ENCODE results near the gene NPR3. TPM values are rescaled to one million over a fixed set of nuclear protein-coding genes. Genes with fewer than 3 reads are reported as not detected.

NPR3 gene
- total RNA-seq, 1 donor from 2014 or later, result 1.1 TPM

DNA sequence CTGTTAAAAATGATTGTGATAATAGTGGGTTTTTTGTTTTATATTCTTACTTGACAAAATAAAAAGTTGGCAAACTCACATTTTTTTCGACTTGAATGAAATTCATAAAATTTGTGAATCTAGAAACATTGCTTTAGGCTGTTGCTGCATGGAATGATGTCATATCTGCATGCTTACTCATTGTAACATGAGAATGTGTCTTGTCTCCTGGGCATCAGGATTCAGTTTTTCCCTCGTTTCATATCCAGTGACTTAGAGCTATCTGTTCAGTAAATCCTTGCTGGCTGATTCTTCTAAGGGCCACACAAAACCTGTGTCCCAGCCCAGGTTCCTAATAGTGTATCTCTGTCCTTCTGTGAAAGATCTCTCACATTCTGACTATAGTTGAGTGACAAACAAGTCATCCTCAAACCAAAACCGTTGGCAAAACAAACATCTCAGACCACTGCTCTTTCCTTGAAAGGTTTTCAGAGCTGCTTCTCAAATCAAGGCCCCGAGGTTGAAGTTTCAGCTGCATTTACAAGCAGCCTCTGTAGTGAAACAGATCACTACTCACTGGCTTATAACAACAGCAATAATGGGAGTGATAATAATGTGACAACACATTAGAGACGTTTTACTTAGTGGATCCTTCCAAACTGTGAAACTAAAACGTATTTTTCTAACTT, 95.0 kb downstream of the NPR3 start:
- Histone ChIP-seq H4K20me1 (ENCODE audit: insufficient read depth, low read length) (no peaks in the 10 kb centered on the region), H3K27me3 (ENCODE audit: insufficient read depth, low read length) (no peaks in the 10 kb centered on the region), H3K9me3 (ENCODE audit: insufficient read depth, low read depth, low read length) (no peaks in the 10 kb centered on the region), H3K4me2 (ENCODE audit: low read length) (peak overlapping the region; percentile 55), H3K4me1 (ENCODE audit: insufficient read depth, low read length) (peaks cover 6% of the 10 kb centered on the region), H3K9ac (ENCODE audit: low read length) (peak overlapping the region; percentile 59), H3K4me3 (ENCODE audit: insufficient read depth, low read depth, low read length) (peak overlapping the region; percentile 0), H3K36me3 (ENCODE audit: insufficient read depth, low read length) (no peaks in the 10 kb centered on the region), H3K79me2 (ENCODE audit: insufficient read depth, low read length) (no peaks in the 10 kb centered on the region), H3K27ac (ENCODE audit: low read depth, low read length) (peak overlapping the region; percentile 65), H2AFZ (ENCODE audit: low read depth, low read length) (peak overlapping the region; percentile 31)
- Mint-ChIP-seq H3K36me3 (ENCODE audit: low read depth, unreplicated experiment) (no peaks in the 10 kb centered on the region), H3K27me3 (ENCODE audit: low read depth, unreplicated experiment) (peaks cover 10% of the 10 kb centered on the region), H3K4me1 (ENCODE audit: low read depth, unreplicated experiment) (peaks cover 8% of the 10 kb centered on the region), H3K27ac (ENCODE audit: unreplicated experiment) (peak overlapping the region; percentile 73), H3K9me3 (ENCODE audit: unreplicated experiment) (peaks cover 8% of the 10 kb centered on the region), H3K4me3 (ENCODE audit: unreplicated experiment) (no peak overlapping the region)
- TF ChIP-seq, protein P1, sequence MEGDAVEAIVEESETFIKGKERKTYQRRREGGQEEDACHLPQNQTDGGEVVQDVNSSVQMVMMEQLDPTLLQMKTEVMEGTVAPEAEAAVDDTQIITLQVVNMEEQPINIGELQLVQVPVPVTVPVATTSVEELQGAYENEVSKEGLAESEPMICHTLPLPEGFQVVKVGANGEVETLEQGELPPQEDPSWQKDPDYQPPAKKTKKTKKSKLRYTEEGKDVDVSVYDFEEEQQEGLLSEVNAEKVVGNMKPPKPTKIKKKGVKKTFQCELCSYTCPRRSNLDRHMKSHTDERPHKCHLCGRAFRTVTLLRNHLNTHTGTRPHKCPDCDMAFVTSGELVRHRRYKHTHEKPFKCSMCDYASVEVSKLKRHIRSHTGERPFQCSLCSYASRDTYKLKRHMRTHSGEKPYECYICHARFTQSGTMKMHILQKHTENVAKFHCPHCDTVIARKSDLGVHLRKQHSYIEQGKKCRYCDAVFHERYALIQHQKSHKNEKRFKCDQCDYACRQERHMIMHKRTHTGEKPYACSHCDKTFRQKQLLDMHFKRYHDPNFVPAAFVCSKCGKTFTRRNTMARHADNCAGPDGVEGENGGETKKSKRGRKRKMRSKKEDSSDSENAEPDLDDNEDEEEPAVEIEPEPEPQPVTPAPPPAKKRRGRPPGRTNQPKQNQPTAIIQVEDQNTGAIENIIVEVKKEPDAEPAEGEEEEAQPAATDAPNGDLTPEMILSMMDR (IDR thresholded peaks at IDR 0.05; ENCODE audit: insufficient read depth, low read depth, low read length), result no peak
- TF ChIP-seq EZH2 (IDR thresholded peaks at IDR 0.05; ENCODE audit: insufficient read depth, low read length), result no peak
- DNase-seq (ENCODE audit: low read depth) (peak; percentile 70), FAIRE-seq (peak; percentile 93)

DNA sequence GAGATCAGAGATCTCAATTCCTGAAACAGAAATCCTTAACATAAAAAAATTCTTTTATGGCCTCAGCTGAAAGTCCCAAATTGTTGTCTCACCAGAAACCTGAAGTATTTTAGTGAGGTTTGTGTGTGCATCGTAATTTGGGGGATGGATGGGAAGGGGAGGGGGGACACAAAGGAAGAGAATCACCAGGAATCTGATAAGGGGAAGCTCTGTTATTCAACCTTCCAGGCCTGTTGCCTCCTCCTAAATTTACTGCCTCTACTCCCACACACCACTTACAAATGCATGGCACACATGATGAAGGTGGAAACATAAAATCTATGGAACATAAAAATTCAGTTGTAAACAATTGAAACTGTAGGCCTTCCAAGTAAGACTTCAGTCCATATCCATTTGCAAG, 97.7 kb downstream of the NPR3 start:
- no peaks in the 10 kb centered on the region for H3K27me3 Mint-ChIP-seq (ENCODE audit: low read depth, unreplicated experiment)
- Histone ChIP-seq H3K9ac (ENCODE audit: low read length) (no peak overlapping the region), H3K4me3 (ENCODE audit: insufficient read depth, low read depth, low read length) (no peak overlapping the region), H3K36me3 (ENCODE audit: insufficient read depth, low read length) (no peaks in the 10 kb centered on the region), H3K79me2 (ENCODE audit: insufficient read depth, low read length) (no peaks in the 10 kb centered on the region), H4K20me1 (ENCODE audit: insufficient read depth, low read length) (no peaks in the 10 kb centered on the region), H2AFZ (ENCODE audit: low read depth, low read length) (no peak overlapping the region), H3K4me2 (ENCODE audit: low read length) (no peak overlapping the region), H3K9me3 (ENCODE audit: insufficient read depth, low read depth, low read length) (no peaks in the 10 kb centered on the region), H3K4me1 (ENCODE audit: insufficient read depth, low read length) (peaks cover 6% of the 10 kb centered on the region), H3K27me3 (ENCODE audit: insufficient read depth, low read length) (no peaks in the 10 kb centered on the region), H3K27ac (ENCODE audit: low read depth, low read length) (no peak overlapping the region)
- no peak overlapping the region for H3K4me3 Mint-ChIP-seq (ENCODE audit: unreplicated experiment)
- no peaks in the 10 kb centered on the region for H3K36me3 Mint-ChIP-seq (ENCODE audit: low read depth, unreplicated experiment)
- DNase-seq (ENCODE audit: low read depth) (no peak), FAIRE-seq (no peak)
- no peak overlapping the region for H3K27ac Mint-ChIP-seq (ENCODE audit: unreplicated experiment)
- TF ChIP-seq EZH2 (IDR thresholded peaks at IDR 0.05; ENCODE audit: insufficient read depth, low read length), result no peak
- TF ChIP-seq, protein P1 (IDR thresholded peaks at IDR 0.05; ENCODE audit: insufficient read depth, low read depth, low read length), result no peak
- H3K4me1 Mint-ChIP-seq (ENCODE audit: low read depth, unreplicated experiment), result peaks cover 8% of the 10 kb centered on the region
- H3K9me3 Mint-ChIP-seq (ENCODE audit: unreplicated experiment), result peaks cover 3% of the 10 kb centered on the region

DNA sequence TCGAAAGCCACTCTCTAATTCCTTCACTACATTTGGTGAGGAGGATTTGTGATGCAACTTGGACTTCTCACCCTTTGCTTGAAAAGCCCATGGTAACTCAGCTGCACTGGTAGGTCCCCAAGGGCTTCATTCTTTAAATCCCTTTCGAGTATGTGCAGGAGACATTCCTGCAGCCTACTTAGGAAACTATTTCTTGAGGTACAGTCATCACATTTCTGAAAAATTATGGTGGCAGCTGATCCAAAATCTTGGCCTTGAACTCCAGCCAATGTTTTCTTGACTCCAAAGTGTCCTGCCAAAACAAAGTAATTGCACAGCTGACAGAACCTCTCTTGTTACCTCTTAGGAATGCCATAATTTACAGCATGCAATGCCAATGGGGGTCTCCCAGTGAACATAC, 99.7 kb downstream of the NPR3 start:
- FAIRE-seq (peak; percentile 98), DNase-seq (ENCODE audit: low read depth) (peak; percentile 86)
- no peaks in the 10 kb centered on the region for H3K79me2 ChIP-seq (ENCODE audit: insufficient read depth, low read length)
- no peak overlapping the region for H3K4me2 ChIP-seq (ENCODE audit: low read length)
- H3K9me3 ChIP-seq (ENCODE audit: insufficient read depth, low read depth, low read length), result no peaks in the 10 kb centered on the region
- H3K4me1 ChIP-seq (ENCODE audit: insufficient read depth, low read length), result peaks cover 5% of the 10 kb centered on the region
- peaks cover 6% of the 10 kb centered on the region for H3K9me3 Mint-ChIP-seq (ENCODE audit: unreplicated experiment)
- H3K36me3 Mint-ChIP-seq (ENCODE audit: low read depth, unreplicated experiment), result no peaks in the 10 kb centered on the region
- no peaks in the 10 kb centered on the region for H4K20me1 ChIP-seq (ENCODE audit: insufficient read depth, low read length)
- H3K4me3 Mint-ChIP-seq (ENCODE audit: unreplicated experiment), result no peak overlapping the region
- H3K4me1 Mint-ChIP-seq (ENCODE audit: low read depth, unreplicated experiment), result peaks cover 8% of the 10 kb centered on the region
- no peak overlapping the region for H3K27ac ChIP-seq (ENCODE audit: low read depth, low read length)
- H2AFZ ChIP-seq (ENCODE audit: low read depth, low read length), result no peak overlapping the region
- H3K9ac ChIP-seq (ENCODE audit: low read length), result no peak overlapping the region
- no peak overlapping the region for H3K27ac Mint-ChIP-seq (ENCODE audit: unreplicated experiment)
- H3K36me3 ChIP-seq (ENCODE audit: insufficient read depth, low read length), result no peaks in the 10 kb centered on the region
- TF ChIP-seq EZH2 (IDR thresholded peaks at IDR 0.05; ENCODE audit: insufficient read depth, low read length), result no peak
- TF ChIP-seq, protein P1 (IDR thresholded peaks at IDR 0.05; ENCODE audit: insufficient read depth, low read depth, low read length), result no peak
- H3K4me3 ChIP-seq (ENCODE audit: insufficient read depth, low read depth, low read length), result no peak overlapping the region
- no peaks in the 10 kb centered on the region for H3K27me3 Mint-ChIP-seq (ENCODE audit: low read depth, unreplicated experiment)
- no peaks in the 10 kb centered on the region for H3K27me3 ChIP-seq (ENCODE audit: insufficient read depth, low read length)

All from astrocyte (in vitro differentiated cells and primary cell).